NCI-H2081 treated with DMSO at 0.1 percent for 48 hours (cell line): ENCODE results near the gene GALNT14.
A peak's percentile ranks its signal among the peaks of the same experiment; 100 is the strongest.

ENCODE experiments used
- DNase-seq: peaks from one replicate; lab custom pipeline; 2025; lab: John Stamatoyannopoulos, UW

Gene GALNT14

GRCh38 chr2:30888852-30889409, 249.3 kb downstream of the GALNT14 start:
- DNase-seq: no peak

GRCh38 chr2:30886080-30886479, 252.2 kb downstream of the GALNT14 start:
- no peak for DNase-seq

- no peak for DNase-seq
Observed at GRCh38 chr2:30883822-30884221, 254.4 kb downstream of the GALNT14 start.

GRCh38 chr2:30883184-30883583, 255.1 kb downstream of the GALNT14 start:
- DNase-seq: no peak

- DNase-seq: no peak
Observed at GRCh38 chr2:30880516-30880915, 257.7 kb downstream of the GALNT14 start.

DNA sequence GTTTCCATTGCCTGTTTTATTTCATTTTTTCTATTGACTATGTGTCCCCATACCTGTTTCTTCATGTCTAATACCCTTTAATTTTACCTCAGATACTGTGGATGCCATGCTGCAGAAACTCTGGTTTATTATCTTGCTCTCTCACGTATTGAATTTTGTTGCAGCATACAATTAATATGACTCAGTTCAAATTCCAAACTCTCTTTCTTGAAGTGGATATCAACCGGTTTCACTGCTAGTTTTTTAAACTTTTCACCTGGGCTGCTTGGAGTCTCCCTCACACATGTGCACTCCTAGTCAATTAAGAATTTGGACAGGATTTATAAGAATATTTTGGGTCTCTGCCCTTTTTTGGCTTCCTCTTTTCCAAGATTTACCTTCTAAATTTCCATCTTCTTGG, 260.4 kb downstream of the GALNT14 start:
- DNase-seq: no peak

GRCh38 chr2:30872797-30873196, 265.4 kb downstream of the GALNT14 start:
- no peak for DNase-seq

GRCh38 chr2:30871980-30872789, 266.1 kb downstream of the GALNT14 start:
- DNase-seq: no peak

GRCh38 chr2:30871440-30871839, 266.8 kb downstream of the GALNT14 start:
- DNase-seq: no peak

DNA sequence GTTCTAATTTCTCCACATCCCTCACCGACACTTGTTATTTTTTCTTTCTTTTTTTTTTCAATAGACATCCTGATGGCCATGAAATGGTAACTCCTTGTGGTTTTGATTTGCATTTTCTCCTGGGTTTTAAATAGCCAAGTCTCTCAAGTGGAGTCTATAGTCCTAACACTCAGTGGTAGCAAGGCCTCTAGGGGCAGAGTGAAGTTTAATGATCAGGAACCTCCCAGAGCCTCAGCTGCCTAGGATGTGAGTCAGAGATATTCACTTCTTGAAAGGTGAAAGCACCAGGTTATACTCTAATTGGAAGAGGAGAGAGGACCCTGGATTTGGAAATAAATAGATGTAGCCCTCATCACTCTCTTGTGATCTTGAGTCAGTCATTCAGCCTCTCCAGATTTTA, 268.3 kb downstream of the GALNT14 start:
- no peak for DNase-seq

DNA sequence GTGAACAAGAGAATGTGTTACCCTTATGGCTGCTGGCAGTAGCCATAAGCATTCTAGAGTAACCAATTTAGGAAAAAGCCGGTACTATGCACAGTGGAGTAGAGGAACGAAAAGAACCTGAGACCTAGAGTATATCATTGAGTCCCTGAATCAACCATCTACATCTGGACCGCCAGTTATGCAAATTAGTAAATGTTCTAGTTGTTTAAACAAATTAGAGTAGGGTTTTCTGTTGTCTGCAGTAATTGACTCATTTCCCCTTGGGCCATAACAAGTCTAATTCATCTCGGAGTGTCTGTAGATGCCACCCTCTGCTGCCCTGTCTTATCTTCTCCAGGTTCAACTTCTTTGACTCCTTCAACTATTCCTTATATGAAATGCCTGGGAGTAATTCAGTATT, 270.9 kb downstream of the GALNT14 start:
- no peak for DNase-seq

GRCh38 chr2:30866974-30867373, 271.3 kb downstream of the GALNT14 start:
- DNase-seq: no peak

DNA sequence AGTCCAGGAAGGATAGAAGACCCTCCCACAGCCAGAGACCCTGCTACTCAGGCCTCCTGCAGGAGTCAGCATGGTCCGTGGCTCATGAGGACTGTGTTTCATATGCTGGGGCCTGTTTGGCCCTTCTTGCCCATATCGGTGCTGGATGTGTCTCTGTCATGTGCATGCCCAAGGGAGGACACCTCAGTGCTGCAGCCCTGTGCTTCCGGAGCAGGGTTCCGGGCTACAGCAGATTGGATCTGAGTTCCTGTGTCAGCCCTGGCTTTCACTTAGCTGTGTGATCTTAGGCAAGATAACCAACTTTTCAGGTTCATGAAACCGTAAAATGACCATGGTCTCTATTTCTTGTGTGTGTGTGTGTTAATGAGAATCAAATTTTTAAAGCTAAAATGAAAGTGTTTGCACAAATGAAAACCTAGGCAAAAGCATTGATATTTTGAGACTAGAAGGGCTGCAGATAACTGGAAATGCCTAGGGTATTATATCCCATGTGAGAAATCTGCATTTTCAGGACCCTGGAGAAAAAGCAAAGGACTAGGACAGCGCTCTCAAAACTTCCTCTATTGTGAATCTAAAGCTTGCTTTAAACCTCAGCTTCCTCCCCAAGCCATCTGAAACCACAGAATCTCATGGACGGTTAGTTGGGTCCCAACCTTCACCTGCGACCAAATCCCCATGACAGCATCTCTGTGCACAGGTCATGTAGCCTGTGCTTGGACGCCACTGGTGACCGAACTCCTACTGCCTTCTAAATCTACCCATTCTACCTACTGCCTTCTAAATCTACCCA, 272.2 kb downstream of the GALNT14 start:
- DNase-seq: no peak

DNA sequence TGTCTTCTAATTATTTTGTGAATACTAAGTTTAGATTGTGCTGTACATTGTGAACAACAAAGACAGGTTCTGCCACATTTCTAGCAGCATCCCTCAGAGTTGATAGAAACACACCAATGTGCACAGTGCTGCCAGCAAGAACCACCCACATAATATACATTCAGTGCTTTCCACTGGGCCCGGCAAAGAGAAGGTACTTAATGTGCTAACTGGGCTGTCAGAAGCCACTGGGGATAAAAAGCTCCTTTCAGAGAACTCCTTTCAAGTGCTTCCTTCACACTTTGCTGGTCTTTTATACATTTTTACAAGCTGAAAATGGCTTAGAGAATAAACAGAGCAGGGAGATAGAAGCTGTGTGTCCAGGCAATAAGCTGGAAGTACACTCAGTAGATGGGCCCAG, 273.0 kb downstream of the GALNT14 start:
- DNase-seq: no peak

DNA sequence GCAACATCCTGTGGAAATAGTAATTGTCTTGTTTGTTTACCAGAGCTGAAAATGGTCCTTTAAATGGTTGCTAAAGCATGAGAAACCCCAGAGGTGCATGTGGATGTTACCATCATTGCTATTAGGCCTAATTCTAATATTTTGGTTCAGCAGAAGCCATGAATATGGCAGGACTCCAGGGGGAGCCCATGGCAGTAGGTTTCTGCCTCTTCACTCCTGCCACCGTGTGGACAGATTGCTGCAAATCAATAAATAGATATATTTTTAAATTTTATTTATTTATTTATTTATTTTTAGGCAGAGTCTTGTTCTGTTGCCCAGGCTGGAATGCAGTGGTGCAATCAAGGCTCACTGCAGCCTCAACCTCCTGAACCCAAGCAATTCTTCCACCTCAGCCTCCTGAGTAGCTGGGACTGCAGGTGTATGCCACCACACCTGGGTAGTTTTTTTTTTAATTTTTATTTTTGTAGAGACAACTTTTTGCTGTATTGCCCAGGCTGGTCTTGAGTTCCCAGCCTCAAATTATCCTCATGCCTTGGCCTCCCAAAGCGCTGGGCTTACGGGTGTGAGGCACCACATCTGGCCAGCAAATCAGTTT, 276.1 kb downstream of the GALNT14 start:
- peak; percentile 1 for DNase-seq

GRCh38 chr2:30860726-30861125, 277.5 kb downstream of the GALNT14 start:
- no peak for DNase-seq
